Endothelial cell of umbilical vein (primary cell): ENCODE measurements around the gene TARS2. TPM values are rescaled to one million over a fixed set of nuclear protein-coding genes. Genes with fewer than 3 reads are reported as not detected.

ENCODE experiments used
- BruUV-seq: library from RNA; stranded (reverse); fragments of 400-500 nt; replicated peaks from 2 replicates; lab custom pipeline; 2021; lab: Mats Ljungman, UMichigan
- CTCF ChIA-PET: fragments of 300-600, 350-600 bp; sonication (Branson Sonifier 250); formaldehyde crosslinking; loops from one replicate; lab custom pipeline; 2021; ENCODE audit warnings: antibody characterized with exemption, inconsistent platforms; lab: Charles Lee
- POLR2A ChIA-PET: fragments of 300-600, 350-600 bp; sonication (Branson Sonifier 250); formaldehyde crosslinking; loops from one replicate; lab custom pipeline; 2021; ENCODE audit warnings: antibody characterized with exemption, inconsistent platforms; lab: Charles Lee
- DNase-seq: peaks from one replicate; pipeline ENCODE4 v3.0.0-alpha.2; 2011; ENCODE audit warnings: low read depth, low spot score
- FAIRE-seq: peaks from 2 replicates; lab custom pipeline; 2011; peaks lifted over from hg19 to GRCh38; lab: Jason Lieb, UNC
- H2AFZ ChIP-seq: 2 replicates; pipeline ENCODE4 v1.6.0; 2012; ENCODE audit warnings: low read depth, low read length, control low read depth, inconsistent platforms
- H3K27ac ChIP-seq: 2 replicates; pipeline ENCODE4 v1.5.1; 2011; ENCODE audit warnings: low read depth, mild to moderate bottlenecking, control low read depth, low read length, moderate library complexity; ENCODE audit not compliant: insufficient read depth
- H3K27me3 ChIP-seq, 2 experiments: 2 replicates each; pipeline versions ENCODE4 v1.6.0 to v1.6.1; 2011; ENCODE audit warnings: low read length in 2 of 2, mixed read lengths in 1 of 2; ENCODE audit not compliant: control insufficient read depth in 2 of 2, insufficient read depth in 2 of 2
- H3K36me3 ChIP-seq, 2 experiments: 2 replicates in 1 of 2; 3 replicates in 1 of 2; pipeline ENCODE4 v1.5.1; 2011; ENCODE audit warnings: low read length in 2 of 2, mild to moderate bottlenecking in 1 of 2, moderate library complexity in 1 of 2; ENCODE audit not compliant: control insufficient read depth in 2 of 2, insufficient read depth in 2 of 2; ENCODE audit errors: extremely low read depth in 1 of 2
- H3K4me1 ChIP-seq: 3 replicates; pipeline ENCODE4 v1.5.1; 2011; ENCODE audit warnings: mild to moderate bottlenecking, low read length; ENCODE audit not compliant: control insufficient read depth, insufficient read depth; ENCODE audit errors: extremely low read depth
- H3K4me2 ChIP-seq: 2 replicates; pipeline ENCODE4 v1.6.1; 2011; ENCODE audit warnings: low read length, control low read depth, mixed read lengths; ENCODE audit not compliant: insufficient read depth
- H3K4me3 ChIP-seq, 3 experiments: fragments of 200-600 bp in 1 of 3; sonication (generic), shearing (Covaris generic) in 1 of 3; replicated peaks in 1 of 3; 2 replicates each; pipeline ENCODE4 v1.5.1; 2011 to 2016; ENCODE audit warnings: control low read depth in 3 of 3, low read length in 3 of 3, mild to moderate bottlenecking in 2 of 3, inconsistent platforms in 1 of 3, low read depth in 1 of 3, moderate library complexity in 1 of 3; ENCODE audit not compliant: insufficient read depth in 1 of 3
- H3K79me2 ChIP-seq: 2 replicates; pipeline ENCODE4 v1.6.0; 2012; ENCODE audit warnings: low read length, inconsistent platforms; ENCODE audit not compliant: control insufficient read depth, insufficient read depth
- H3K9ac ChIP-seq: replicated peaks from 2 replicates; pipeline ENCODE3; 2011; ENCODE audit warnings: low read length, control low read depth; ENCODE audit not compliant: insufficient read depth; ENCODE audit errors: extremely low read depth
- H3K9me1 ChIP-seq: replicated peaks from 3 replicates; pipeline ENCODE4 v1.6.0; 2011; ENCODE audit warnings: mild to moderate bottlenecking, low read length; ENCODE audit not compliant: control insufficient read depth, insufficient read depth; ENCODE audit errors: extremely low read depth
- H3K9me3 ChIP-seq: replicated peaks from 2 replicates; pipeline ENCODE4 v1.5.1; 2012; ENCODE audit warnings: low read length, inconsistent platforms; ENCODE audit not compliant: control insufficient read depth, insufficient read depth
- H4K20me1 ChIP-seq: replicated peaks from 2 replicates; pipeline ENCODE3; 2011; ENCODE audit warnings: mild to moderate bottlenecking, low read length; ENCODE audit not compliant: control insufficient read depth, insufficient read depth; ENCODE audit errors: extremely low read depth
- CTCF ChIP-seq, 2 donors: IDR thresholded peaks; 1 replicate in 1 of 2; 2 replicates in 1 of 2; pipeline ENCODE4 v1.5.1; 2011; ENCODE audit warnings: low read length in 2 of 2, mild to moderate bottlenecking in 2 of 2, moderate library complexity in 2 of 2, control low read depth in 1 of 2, inconsistent platforms in 1 of 2, low read depth in 1 of 2; ENCODE audit not compliant: insufficient read depth in 1 of 2; ENCODE audit errors: extremely low read depth in 1 of 2
- EZH2 ChIP-seq: IDR thresholded peaks from 2 replicates; pipeline ENCODE4 v1.6.1; 2012; ENCODE audit warnings: borderline replicate concordance, low read depth, mild to moderate bottlenecking, moderate library complexity, low read length, inconsistent platforms; ENCODE audit not compliant: severe bottlenecking
- FOS ChIP-seq: IDR thresholded peaks from 2 replicates; pipeline ENCODE4 v1.6.1; 2011; ENCODE audit warnings: mild to moderate bottlenecking, low read length, moderate library complexity, borderline replicate concordance; ENCODE audit not compliant: insufficient read depth
- GATA2 ChIP-seq: IDR thresholded peaks from 2 replicates; pipeline ENCODE4 v1.7.0; 2011; ENCODE audit warnings: low read depth, mild to moderate bottlenecking, moderate library complexity, mixed read lengths, low read length; ENCODE audit not compliant: insufficient read length, insufficient read depth
- JUN ChIP-seq: IDR thresholded peaks from 2 replicates; pipeline ENCODE4 v1.6.1; 2011; ENCODE audit warnings: borderline replicate concordance, low read depth; ENCODE audit not compliant: insufficient read length, insufficient read depth
- MAX ChIP-seq: IDR thresholded peaks from 2 replicates; pipeline ENCODE4 v1.6.1; 2011; ENCODE audit not compliant: insufficient read depth, insufficient read length
- MYC ChIP-seq: IDR thresholded peaks from one replicate; pipeline ENCODE4 v1.6.1; 2011; ENCODE audit warnings: mild to moderate bottlenecking, low read depth, low read length
- POLR2A ChIP-seq: IDR thresholded peaks from 2 replicates; pipeline ENCODE4 v1.6.1; 2012; ENCODE audit warnings: low read depth, mild to moderate bottlenecking, control low read depth, low read length
- POLR2AphosphoS5 ChIP-seq: IDR thresholded peaks from 2 replicates; pipeline ENCODE4 v1.6.1; 2012; ENCODE audit warnings: low read depth, mild to moderate bottlenecking, control low read depth, low read length, moderate library complexity; ENCODE audit not compliant: insufficient read depth
- dilution Hi-C: fragments of 300-500 bp; cut with MboI; formaldehyde crosslinking; loops from one replicate; pipeline ENCODE4 v1.15.0; 2019; ENCODE audit warnings: low sequenced_read_pairs; ENCODE audit not compliant: extremely low pct_ligation_motif_present
- intact Hi-C: fragments of 100-400 bp; cut with micrococcal nuclease; formaldehyde crosslinking; loops from one replicate; pipeline ENCODE4 v1.10.0; 2022
- polyA plus RNA-seq, 4 experiments: library from polyadenylated mRNA; depleted of rRNA in 3 of 4; stranded (reverse) in 3 of 4; unstranded in 1 of 4; fragments of >200 nt; gene quantifications; 2 replicates each; pipeline versions ENCODE4 v1.2.1 to v1.2.3, GENCODE V29; 2011 to 2012; ENCODE audit warnings: missing spikeins in 1 of 4
- total RNA-seq: library from RNA; stranded (reverse); gene quantifications from 2 replicates; pipeline ENCODE4 v1.2.3, GENCODE V29; 2021

TARS2 gene
- total and polyA plus RNA-seq, 2 donors (not counting 3 experiments of a cell fraction or from before 2014, with no cell fraction given), result 21.5 to 22.0 TPM

GRCh38 chr1:150441121-150441520 is 46.1 kb upstream of the TARS2 start:
- no peak overlapping the region for H3K4me2 ChIP-seq
- dilution Hi-C loops, result no loop called here
- TF ChIP-seq GATA2 (no peak), POLR2AphosphoS5 (no peak), MAX (no peak)
- DNase-seq (no peak), FAIRE-seq (no peak)
- intact Hi-C loops, result no loop called here
- H3K79me2 ChIP-seq, result no peaks in the 10 kb centered on the region
- no peaks in the 10 kb centered on the region for H3K9me3 ChIP-seq
- H4K20me1 ChIP-seq, result no peaks in the 10 kb centered on the region
- CTCF ChIA-PET, result interaction anchor here (1.5 kb wide), 1 partner anchor 91 kb away, joined by 4 read pairs; no protein-coding TSS in a partner anchor
- POLR2A ChIA-PET, result no interaction called here
- no peak overlapping the region for H2AFZ ChIP-seq
- peaks cover 2 to 6% of the 10 kb centered on the region in 2 experiments for H3K36me3 ChIP-seq
- no peaks in the 10 kb centered on the region for H3K27me3 ChIP-seq
- H3K4me1 ChIP-seq, result no peaks in the 10 kb centered on the region
- no peak overlapping the region for H3K9ac ChIP-seq
- H3K27ac ChIP-seq, result no peak overlapping the region
- no TSS peak for BruUV-seq
- no peak overlapping the region for H3K4me3 ChIP-seq
- no peaks in the 10 kb centered on the region for H3K9me1 ChIP-seq

GRCh38 chr1:150444232-150444631 is 43.0 kb upstream of the TARS2 start:
- POLR2A ChIA-PET, result no interaction called here

More at GRCh38 chr1:150444232-150444631, 43.0 kb upstream of the TARS2 start:
- no peak overlapping the region for H2AFZ ChIP-seq
- no peaks in the 10 kb centered on the region for H3K9me3 ChIP-seq
- H3K27ac ChIP-seq, result no peak overlapping the region
- BruUV-seq, result no TSS peak
- H3K27me3 ChIP-seq, result no peaks in the 10 kb centered on the region
- DNase-seq, result no peak
- H3K4me3 ChIP-seq, result no peak overlapping the region
- H4K20me1 ChIP-seq, result no peaks in the 10 kb centered on the region
- dilution Hi-C loops (no loop called here), intact Hi-C loops (no loop called here)
- H3K9me1 ChIP-seq, result no peaks in the 10 kb centered on the region
- CTCF ChIA-PET, result no interaction called here
- H3K79me2 ChIP-seq, result no peaks in the 10 kb centered on the region
- peaks cover 4 to 8% of the 10 kb centered on the region in 2 experiments for H3K36me3 ChIP-seq
- no peak for TF ChIP-seq MAX
- TF ChIP-seq GATA2, result no peak
- no peak for TF ChIP-seq EZH2
- TF ChIP-seq POLR2A, result no peak
- no peak for TF ChIP-seq MYC
- no peak for TF ChIP-seq CTCF (IDR thresholded peaks at IDR 0.05; ENCODE audit: extremely low read depth in 1 of 2, insufficient read depth in 1 of 2, low read depth in 1 of 2, low read length in 2 of 2)
- TF ChIP-seq JUN, result no peak
- TF ChIP-seq POLR2AphosphoS5, result no peak
- TF ChIP-seq FOS, result no peak
- no peak overlapping the region for H3K4me2 ChIP-seq
- no peak overlapping the region for H3K9ac ChIP-seq
- no peaks in the 10 kb centered on the region for H3K4me1 ChIP-seq
- FAIRE-seq, result no peak
